Astrocyte of the spinal cord (primary cell): ENCODE results near the gene FLT3.
A peak's percentile ranks its signal among the peaks of the same experiment; 100 is the strongest.
"Not testable (repeated sequence)": the region's sequence is repeated elsewhere in the genome, so short reads cannot be mapped to it uniquely, and the experiment has no call there.

Source experiments
- DNase-seq: peaks from one replicate; pipeline ENCODE4 v3.0.0; 2011; ENCODE audit warnings: low read depth, low spot score
- H3K4me3 ChIP-seq: 2 replicates; pipeline ENCODE4 v1.5.1; 2011; ENCODE audit warnings: low read depth, mild to moderate bottlenecking, low read length, moderate library complexity
- in situ Hi-C: cut with HindIII; loops from 2 replicates; pipeline ENCODE4 v1.10.0; 2017; ENCODE audit warnings: low sequenced_read_pairs
- TF ChIP-seq, protein P1 (sequence below): IDR thresholded peaks from 2 replicates; pipeline ENCODE4 v1.5.1; 2012; ENCODE audit warnings: low read depth, mild to moderate bottlenecking, low read length, inconsistent platforms

The FLT3 gene

DNA sequence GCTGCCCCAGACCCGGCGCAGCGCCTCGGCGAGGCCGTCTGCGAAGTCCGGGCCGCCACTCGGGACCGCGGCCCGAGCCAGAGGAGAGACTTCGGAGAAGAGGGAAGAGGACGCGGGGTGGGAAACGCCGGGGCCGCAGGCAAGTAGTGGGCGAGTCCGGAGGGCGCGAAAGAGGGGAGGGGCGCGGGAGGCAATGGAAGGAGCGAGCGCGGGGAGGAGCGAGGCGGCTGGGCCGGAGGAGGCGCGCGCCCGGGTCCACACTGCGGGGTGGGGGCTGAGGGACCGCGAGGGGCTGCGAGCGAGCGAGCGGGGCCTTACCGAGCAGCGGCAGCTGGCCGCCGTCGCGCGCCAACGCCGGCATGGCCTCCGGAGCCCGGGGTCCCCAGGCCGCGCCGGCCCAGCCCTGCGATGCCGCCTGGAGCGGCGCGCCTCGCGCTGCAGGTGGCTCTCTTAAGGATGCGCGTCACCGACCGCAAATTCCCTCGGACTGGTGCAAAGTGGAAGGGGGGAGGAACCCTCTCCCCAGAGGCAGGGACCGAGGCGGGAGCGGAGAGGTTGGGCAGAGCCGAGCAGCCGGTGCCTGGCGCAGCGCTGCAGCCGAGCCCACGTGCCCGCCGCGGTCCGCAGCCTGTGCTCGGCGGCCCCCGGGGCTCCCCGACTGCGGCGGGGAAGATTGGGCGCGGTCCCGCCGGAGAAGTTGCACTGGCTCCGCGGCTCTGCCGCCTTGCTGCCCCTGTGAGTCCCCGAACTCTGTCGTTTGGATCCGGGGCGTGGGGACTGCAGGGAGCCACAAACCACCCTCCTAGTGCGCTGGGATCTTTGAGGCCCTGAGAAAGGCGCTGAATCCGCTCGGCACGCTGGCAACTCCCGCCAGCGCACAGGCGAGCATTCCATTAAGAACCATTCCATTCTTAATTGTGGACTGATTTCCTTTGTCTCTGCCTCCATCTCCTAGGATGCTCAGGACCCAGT is at the start of gene FLT3:
Gene FLT3, minus strand, starts transcription at position 427 of the 972 bp plus-strand sequence. Its CDS starts 66 bp downstream, at position 361.
- in situ Hi-C loops = no loop called here
- DNase-seq = peak; percentile 53
- TF ChIP-seq, protein P1, sequence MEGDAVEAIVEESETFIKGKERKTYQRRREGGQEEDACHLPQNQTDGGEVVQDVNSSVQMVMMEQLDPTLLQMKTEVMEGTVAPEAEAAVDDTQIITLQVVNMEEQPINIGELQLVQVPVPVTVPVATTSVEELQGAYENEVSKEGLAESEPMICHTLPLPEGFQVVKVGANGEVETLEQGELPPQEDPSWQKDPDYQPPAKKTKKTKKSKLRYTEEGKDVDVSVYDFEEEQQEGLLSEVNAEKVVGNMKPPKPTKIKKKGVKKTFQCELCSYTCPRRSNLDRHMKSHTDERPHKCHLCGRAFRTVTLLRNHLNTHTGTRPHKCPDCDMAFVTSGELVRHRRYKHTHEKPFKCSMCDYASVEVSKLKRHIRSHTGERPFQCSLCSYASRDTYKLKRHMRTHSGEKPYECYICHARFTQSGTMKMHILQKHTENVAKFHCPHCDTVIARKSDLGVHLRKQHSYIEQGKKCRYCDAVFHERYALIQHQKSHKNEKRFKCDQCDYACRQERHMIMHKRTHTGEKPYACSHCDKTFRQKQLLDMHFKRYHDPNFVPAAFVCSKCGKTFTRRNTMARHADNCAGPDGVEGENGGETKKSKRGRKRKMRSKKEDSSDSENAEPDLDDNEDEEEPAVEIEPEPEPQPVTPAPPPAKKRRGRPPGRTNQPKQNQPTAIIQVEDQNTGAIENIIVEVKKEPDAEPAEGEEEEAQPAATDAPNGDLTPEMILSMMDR = no peak
- H3K4me3 ChIP-seq = peak within 1 kb of the TSS; percentile 18

DNA sequence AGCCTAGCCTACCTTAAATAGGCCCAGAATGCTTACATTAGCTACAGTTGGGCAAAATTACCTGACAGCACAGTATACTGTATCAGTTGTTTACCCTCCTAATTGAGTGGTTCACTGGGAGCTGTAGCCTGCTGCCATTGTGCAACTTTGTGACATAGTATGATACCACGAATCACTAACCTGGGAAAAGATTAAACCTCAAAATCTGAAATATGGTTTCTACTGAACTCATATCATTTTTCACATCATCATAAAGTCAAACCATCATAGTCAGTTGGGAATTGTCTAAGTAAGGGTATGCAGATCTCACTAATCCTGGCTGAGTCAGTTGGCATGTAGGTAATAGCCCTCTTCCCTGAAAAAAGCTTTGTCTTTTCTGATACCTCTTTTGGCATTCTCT is 47.1 kb upstream of the FLT3 start:
- DNase-seq = no peak
- in situ Hi-C loops = no loop called here
- TF ChIP-seq, protein P1 = no peak
- no peak overlapping the region for H3K4me3 ChIP-seq

DNA sequence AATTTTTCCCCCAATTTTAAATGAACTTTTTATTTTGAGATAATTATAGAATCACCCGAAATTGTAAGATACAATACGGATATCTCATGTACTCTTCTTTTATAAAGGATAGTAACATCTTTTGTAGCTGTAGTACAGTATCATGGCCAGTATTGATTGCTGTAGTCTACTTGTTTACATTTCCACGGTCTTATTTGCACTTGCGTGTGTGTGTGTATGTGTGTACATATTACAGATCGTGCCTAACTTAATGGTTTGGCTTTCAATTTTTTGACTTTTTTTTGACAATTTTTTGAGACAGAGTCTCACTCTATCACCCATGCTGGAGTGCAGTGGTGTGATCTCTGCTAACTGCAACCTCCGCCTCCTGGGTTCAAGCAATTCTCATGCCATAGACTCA is 44.7 kb upstream of the FLT3 start:
- DNase-seq = no peak
- H3K4me3 ChIP-seq = no peak overlapping the region
- TF ChIP-seq, protein P1 = no peak
- in situ Hi-C loops = no loop called here

DNA sequence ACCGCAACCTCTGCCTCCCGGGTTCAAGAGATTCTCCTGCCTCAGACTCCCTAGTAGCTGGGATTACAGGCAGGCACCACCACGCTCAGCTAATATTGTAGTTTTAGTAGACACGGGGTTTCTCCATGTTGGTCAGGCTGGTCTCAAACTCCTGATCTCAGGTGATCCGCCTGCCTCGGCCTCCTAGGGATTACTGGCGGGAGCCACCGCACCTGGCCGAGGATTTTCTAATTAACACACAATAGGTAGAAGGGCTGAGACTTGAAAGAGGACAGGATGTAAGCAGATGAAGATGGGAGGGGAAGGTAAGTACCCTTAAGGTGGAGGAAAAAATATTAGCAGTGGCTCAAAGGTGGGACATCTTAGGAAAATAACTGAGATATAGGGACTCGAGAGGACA is 41.2 kb upstream of the FLT3 start:
- in situ Hi-C loops, DNase-seq, H3K4me3 ChIP-seq: not testable (repeated sequence)

DNA sequence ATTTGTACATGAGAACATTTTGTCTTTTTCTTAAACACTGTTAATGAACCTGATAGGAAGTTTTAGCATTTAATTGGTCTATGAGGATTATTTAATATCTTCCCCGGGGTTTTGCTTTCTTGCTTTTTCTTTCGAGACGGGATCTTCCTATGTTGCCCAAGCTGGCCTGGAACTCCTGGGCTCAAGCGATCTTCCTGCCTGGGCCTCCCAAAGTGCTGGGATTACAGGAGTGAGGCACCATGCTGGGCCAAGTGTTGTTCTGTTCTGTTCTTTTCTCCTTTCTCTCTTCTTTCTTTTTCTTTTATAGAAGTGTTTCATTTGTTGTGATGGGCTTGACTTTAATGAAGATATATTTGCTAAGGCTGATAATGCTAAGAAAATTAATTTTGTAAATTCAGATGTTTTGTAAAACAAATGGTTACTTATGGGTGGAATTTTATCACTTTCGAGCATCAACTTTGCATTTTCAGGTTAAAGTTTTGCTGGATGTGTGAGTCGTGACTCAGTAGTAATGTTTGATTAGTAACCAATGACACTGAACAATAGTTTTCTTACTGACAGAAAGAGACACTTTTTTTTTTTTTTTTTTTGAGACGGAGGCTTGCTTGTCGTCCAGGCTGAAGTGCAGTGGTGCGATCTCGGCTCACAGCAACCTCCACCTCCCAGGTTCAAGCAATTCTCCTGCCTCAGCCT is 40.2 kb upstream of the FLT3 start:
- in situ Hi-C loops = no loop called here
- no peak for DNase-seq
- TF ChIP-seq, protein P1 = no peak
- peak overlapping the region; percentile 82 for H3K4me3 ChIP-seq

DNA sequence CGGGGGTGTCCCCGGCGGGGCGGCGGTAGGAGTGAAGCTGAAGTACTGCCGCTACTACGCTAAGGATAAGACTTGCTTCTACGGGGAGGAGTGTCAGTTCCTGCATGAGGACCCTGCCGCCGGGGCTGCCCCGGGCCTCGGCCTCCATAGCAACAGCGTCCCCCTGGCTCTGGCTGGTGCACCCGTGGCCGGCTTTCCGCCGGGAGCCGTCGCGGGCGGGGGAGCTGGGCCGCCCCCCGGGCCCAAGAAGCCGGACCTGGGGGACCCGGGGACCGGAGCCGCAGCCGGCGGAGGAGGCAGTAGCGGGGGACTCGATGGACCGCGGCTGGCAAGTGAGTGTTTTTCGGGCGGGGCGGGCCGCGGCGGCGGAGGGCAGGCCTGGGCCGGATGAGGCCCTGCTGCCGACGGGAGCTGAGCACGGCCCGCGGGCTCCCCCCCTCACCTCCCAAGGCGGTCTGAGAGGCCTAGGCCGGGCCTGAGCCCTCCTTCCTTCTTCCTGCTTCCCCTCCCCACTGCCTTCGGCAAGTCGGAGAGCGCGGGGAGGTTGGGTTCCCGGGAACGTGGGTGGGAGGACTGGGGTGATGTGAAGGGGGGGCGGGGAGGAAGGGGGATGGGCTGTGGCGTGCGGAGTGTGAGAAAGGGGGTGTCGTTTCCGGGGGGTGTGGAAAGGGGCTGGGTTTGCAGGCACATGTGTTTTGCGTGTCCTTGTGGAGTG is 38.5 kb upstream of the FLT3 start:
- in situ Hi-C loops = no loop called here
- peak; percentile 90 for DNase-seq
- TF ChIP-seq, protein P1 = no peak
- H3K4me3 ChIP-seq = peak overlapping the region; percentile 82
